IPS-NIHi7 (cell line): ENCODE results near the gene SLC4A3.

Experiments used
- DNase-seq: peaks from one replicate; pipeline ENCODE4 v3.0.0; 2012; ENCODE audit warnings: mixed read lengths; ENCODE audit errors: extremely low spot score

Gene SLC4A3

DNA sequence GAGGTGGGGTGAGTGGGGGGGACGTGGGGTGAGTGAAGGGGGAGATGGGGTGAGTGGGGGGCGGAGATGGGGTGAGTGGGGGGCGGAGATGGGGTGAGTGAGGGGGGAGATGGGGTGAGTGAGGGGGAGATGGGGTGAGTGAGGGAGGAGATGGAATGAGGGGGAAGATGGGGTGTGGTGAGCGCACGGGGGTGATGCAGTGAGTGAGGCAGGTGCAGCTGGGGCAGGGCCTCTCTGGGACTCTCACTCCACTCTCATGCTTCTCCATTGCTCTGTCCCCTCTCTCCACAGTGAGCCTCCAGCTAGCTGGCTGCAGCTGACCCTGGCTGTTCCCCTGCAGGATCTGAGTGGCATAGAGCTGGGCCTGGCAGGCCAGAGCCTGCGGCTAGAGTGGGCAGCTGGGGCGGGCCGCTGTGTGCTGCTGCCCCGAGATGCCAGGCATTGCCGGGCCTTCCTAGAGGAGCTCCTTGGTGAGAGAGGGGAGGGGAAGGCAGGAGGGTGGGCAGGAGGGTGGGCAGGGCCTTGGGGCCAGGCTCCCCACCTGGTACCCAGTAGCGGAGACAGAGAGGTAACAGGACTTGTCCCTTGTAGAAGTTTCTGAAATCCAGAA lies 13.9 kb upstream of the SLC4A3 start:
- DNase-seq: no peak

GRCh38 chr2:219614076-219614860 lies 13.2 kb upstream of the SLC4A3 start:
- DNase-seq: no peak

DNA sequence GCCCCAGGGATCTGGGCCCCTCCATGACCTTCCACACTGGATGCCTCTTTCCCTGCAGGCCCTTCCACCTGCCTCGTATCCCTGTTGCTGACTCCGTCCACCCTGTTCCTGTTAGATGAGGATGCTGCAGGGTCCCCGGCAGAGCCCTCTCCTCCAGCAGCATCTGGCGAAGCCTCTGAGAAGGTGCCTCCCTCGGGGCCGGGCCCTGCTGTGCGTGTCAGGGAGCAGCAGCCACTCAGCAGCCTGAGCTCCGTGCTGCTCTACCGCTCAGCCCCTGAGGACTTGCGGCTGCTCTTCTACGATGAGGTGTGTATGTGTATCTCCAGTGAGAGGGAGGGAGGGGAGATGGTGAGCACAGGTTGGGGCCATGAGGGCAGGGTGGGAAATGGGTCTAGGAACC lies 12.4 kb upstream of the SLC4A3 start:
- DNase-seq: no peak

DNA sequence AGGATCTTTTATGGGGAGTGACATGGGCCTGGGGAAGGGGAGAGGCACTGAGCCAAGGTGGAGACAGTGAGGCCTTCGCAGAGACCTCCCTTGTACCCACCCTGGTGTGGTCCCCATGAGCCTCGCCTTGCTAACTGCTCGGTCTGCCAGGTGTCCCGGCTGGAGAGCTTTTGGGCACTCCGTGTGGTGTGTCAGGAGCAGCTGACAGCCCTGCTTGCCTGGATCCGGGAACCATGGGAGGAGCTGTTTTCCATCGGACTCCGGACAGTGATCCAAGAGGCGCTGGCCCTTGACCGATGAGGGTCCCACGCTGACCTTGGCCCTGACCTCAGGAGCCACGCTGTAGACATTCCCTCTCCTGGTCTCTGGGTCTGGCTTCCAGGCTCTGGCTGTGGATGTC lies 11.5 kb upstream of the SLC4A3 start:
- DNase-seq: no peak

- DNase-seq: no peak
These were observed 10.9 kb upstream of the SLC4A3 start for GRCh38 chr2:219616550-219616949.

DNA sequence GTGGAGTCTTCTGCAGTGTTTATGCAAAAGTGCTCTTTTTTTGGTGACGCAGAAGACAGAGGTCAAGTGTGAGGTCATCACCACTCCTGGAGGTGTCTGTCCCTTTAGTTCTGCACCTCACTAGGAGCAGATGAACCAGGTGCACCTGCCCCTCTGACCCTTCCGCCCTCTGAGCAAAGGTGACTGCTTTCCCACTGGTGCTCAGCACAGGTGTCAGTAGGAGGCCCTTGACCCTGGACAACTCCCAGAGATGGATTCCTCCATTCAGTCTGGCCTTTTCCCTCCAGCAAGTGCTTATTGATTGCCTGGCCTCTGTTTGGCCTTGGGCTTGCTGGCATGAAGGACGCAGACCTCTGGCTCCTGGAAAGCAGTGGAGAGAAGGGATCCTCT lies 8.7 kb upstream of the SLC4A3 start:
- DNase-seq: no peak

DNA sequence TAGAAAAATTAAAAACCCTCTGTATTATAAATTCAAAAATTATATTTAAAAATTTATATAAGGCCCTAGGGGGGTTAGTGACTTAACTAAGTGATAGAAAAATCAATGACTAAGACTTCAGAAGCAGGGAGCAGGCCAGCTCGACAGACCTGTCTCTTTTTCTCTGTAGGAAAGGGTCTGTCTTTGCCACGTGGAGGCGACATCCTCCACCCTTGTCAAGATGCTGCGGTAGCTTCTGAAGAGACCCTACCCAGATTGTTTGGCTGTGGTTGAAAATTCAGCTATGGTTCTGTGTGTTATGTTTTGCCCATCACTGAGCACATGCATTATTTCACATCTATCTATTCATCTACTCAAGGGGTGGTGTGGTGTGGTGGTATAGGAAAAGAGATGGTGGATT lies 8.2 kb upstream of the SLC4A3 start:
- DNase-seq: peak; percentile 80

- DNase-seq: no peak
These were observed 6.9 kb upstream of the SLC4A3 start for GRCh38 chr2:219620546-219620945.

- DNase-seq: no peak
These were observed 5.5 kb upstream of the SLC4A3 start for GRCh38 chr2:219621935-219622334.

- DNase-seq: no peak
These were observed 5.0 kb upstream of the SLC4A3 start for GRCh38 chr2:219622472-219622871.

DNA sequence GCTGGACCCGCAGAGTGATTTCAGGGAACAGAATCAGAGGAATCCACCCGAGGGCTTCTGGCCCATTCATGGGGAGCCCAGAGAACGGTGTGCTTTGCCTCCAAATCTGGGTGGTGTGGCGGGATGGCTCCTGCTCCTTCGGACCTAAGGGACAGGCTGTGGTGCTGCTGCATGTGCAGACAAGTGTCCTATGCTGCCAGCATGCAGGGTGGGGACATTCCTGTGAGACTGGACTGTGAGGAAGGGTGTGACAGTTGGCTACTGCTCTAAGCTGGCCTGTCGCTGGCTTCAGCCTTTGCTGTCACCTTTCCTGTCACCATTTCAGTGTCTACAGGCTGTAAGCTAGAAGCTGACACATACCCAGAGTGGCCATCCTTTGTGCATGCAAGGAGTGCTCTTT lies 2.9 kb upstream of the SLC4A3 start:
- no peak for DNase-seq

DNA sequence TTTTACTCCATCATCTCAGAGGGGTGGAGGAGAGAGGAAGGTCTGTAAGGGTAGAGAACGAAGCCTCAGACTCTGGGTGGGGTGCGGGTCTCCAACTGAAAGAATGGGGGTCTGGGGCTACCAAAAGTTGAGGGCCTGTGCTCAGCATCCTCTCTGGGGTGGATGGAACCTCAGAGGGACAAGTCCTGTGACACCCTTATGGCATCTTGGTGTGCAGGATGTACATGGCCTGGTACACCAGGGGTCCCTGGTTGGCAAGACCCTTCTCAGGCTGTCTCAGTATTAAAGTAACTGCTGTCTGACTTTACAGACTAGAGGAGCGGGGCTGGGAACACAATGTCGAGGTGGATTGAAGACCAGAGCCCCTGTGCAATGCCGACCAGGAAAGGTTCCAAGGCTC lies 2.3 kb upstream of the SLC4A3 start:
- no peak for DNase-seq

DNA sequence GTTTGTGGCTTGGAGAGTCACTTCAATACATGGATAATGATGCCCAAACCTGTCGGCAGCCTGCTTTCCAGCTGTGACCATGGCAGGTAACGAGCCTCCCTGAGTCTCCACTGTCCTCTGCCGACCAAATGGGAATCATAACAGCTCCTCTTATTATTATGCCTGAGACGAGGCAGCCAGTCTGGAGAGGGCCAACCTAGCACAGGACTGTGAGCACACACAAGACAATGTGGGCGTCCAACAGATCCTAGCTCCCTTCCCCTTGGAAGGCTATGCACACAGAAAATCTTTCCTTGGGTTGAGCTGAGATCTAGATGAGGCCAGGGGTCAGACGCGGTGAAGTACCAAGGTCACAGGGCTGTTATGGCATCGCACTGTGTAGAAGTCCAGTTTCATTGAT lies 890 bp upstream of the SLC4A3 start:
- DNase-seq: no peak

DNA sequence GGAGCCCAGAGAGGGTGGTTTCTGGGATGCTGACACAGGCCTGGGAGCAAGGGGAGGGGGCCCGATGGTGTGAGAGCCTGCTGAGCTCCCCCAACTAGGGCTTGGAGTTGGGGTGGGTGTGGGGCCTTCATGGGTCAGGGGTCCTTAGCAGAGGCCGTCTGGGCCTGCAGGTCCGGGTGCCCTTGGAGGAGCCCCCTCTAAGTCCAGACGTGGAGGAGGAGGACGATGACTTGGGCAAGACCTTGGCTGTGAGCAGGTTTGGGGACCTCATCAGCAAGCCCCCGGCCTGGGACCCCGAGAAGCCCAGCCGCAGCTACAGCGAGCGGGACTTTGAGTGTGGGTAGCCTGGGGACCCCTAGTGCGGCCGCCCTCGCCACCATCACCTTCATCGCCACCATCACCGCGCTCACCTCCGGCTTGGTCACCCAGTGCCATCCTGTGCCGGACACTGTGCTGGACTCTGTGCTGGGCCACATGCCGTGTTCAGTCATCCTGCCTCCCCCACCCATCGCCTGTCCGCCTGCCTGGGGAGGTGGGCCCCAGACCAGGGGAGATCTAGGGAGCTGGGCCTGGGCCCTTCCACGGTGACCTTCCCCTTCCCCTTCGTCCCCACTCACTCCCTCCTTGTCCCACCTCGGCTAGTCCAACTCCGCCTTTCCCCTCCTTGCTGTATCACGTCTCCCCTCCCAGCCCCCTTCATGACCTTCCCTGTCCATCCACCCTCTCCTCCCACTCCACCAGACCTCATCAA lies 980 bp downstream of the SLC4A3 start:
- DNase-seq: no peak

- DNase-seq: no peak
These were observed 1.8 kb downstream of the SLC4A3 start for GRCh38 chr2:219628986-219629901.

DNA sequence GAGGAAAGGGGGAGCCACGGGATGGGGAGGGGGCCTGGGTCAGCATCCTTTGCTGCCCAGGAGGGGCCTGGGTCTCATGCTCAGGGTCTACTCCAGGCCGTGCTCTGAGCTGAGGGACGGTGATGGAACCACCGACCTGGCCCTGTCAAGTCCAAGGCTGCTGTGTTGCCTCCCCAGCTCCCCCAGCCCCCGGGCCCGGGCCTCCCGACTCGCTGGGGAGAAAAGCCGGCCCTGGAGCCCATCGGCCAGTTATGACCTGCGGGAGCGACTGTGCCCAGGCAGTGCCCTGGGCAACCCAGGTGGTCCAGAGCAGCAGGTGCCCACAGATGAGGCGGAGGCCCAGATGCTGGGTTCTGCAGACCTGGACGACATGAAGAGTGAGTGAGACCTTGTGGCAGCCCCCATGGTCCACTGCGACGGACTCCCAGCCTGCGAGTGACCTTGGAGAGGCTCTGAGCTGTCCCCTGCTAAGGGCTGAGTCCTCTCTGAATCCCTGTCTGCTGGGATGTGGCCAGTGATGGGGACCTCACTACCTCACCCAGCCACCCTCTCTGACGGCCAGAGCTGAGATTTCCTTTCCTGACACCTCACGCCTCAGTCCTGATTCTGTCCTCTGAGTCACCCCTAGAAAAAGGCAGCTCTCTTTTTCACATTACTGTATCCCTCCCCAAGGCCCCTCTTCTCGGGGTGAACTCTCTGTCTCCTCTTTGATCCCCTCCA lies 2.7 kb downstream of the SLC4A3 start:
- DNase-seq: no peak

- DNase-seq: no peak
These were observed 3.5 kb downstream of the SLC4A3 start for GRCh38 chr2:219630770-219631405.

GRCh38 chr2:219631406-219631891 lies 4.0 kb downstream of the SLC4A3 start:
- DNase-seq: no peak

GRCh38 chr2:219631904-219632759 lies 4.7 kb downstream of the SLC4A3 start:
- DNase-seq: no peak

DNA sequence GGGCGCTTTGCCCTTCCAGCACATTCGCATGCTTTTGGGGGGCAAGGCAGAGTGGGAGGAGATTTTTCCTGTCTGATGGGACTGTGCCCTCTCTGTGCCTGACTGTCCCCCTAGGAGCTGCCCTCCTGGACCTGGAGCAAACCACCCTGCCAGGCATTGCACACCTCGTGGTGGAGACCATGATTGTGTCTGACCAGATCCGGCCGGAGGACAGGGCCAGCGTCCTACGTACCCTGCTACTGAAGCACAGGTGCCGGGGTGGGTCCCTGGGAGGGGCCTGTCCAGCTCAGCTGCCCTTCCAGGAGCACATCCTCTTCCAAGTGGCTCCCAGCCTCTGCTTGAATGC lies 5.3 kb downstream of the SLC4A3 start:
- DNase-seq: no peak
